Stimulated activated CD8-positive, alpha-beta memory T cell treated with anti-CD3 and anti-CD28 coated beads, Interleukin-2, amount 100 ng/mL, for 1 hour (primary cell): Measurements from ENCODE around the gene FAIM2.
"Not testable (repeated sequence)": the region's sequence is repeated elsewhere in the genome, so short reads cannot be mapped to it uniquely, and the experiment has no call there.

Source experiments
- DNase-seq, 2 donors: peaks; one replicate each; pipeline ENCODE4 v3.0.0-alpha.2; 2020; ENCODE audit warnings: low read depth in 2 of 2

FAIM2 gene

GRCh38 chr12:49879065-49879464 lies 24.6 kb downstream of the FAIM2 start:
- not testable (repeated sequence) for DNase-seq

- DNase-seq: no peak
Observed at GRCh38 chr12:49878021-49878420, 25.7 kb downstream of the FAIM2 start.

DNA sequence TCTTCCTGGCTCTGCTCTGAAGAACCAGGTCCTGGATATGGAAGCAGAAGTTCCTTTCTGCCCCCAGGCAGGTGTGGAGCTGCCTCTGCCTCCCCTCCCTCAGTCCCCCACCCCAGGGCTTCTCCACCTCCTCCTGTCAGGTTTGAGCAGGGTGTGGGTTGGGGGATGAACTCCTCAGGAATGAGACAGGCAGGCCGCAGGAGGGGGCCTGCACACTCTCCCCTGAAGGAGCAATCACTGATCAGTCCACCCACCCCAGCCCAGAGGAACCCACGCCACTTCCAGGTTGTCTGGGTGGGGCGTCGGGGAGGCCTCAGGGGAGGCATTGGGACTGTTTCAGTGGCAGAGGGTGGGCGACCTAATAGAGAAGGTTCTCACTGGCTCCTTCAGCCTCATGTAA lies 26.6 kb downstream of the FAIM2 start:
- no peak for DNase-seq

DNA sequence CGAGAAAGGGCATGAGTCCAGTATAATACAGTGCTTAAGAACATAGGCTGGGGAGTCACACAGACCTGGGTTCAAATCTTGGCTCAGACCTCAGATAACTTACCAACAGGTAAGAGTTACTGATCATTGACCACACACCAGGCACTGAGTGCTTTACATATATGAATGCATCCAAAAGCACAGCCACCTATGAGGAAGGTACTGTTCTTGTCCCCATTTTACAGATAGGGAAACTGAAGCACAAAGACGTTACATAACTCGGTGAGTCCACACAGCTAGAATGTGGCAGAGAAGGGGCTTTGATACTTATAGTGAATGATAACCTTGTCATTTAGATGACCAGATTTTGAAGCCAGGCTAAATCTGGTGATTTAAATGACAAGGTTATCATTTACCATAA lies 27.6 kb downstream of the FAIM2 start:
- no peak for DNase-seq

DNA sequence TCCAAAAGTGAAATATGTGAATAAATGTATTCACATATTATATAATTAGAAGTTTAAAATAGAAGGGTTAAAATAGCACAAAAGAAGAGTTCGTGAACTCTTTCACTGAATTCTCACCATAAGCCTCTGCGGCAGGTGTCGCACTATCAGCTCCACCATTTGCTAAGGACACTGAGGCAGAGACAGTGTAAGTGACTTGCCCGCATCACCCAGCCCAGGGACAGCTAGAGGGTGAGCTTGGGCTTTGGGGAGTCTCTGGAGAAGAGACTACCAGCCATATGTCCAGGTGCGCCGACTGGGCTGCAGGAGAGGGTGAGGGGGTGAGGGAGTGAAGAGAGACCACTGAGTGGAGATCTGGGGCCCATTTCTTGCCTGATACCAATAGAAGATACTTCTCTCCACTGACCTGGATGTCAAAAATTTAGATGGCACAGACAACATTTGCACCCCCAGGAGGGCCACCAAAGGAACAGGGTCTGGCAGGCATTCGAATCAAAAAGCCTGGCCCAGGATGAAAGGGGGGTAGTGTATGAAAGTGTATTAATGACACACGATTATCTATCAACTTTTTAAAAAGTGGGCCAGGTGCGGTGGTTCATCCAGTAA lies 28.5 kb downstream of the FAIM2 start:
- no peak for DNase-seq

DNA sequence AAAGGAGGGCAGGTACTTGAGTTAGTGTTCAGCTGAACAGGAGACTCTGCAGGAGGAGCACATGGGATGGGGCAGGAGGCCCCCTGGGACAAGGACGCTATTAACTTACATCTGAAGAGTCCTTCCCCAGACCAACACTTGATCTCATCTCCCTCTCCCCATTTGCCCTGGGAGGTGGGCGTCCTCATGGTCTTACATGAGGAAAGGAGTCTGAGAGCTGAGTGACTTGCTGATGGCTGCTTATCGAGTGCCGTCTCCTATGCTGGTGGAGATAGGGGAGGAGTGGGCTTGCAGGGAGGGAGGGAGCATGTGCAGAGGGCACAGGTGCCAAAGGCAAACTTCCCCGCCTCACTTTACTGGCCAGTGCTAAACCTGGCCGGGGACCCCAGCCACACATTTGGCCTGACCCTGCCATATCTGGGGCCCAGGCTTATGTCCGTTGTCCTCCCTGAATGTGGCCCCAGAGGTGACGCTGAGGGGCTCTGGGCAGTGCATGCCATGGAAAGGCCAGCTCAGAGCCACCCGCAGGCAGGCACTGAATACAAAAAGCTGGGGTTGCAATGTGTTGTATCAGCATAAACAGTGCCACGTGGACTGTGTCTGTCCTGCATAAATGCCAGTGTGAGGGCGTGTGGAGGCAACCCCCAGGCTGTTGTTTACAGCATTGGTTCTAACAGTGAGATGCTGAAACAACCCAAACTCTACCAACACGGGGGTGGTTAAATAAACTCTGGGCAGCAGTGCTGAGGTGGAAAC lies 29.4 kb downstream of the FAIM2 start:
- DNase-seq: no peak

GRCh38 chr12:49873361-49873934 lies 30.3 kb downstream of the FAIM2 start:
- DNase-seq: no peak

GRCh38 chr12:49872781-49873181 lies 30.9 kb downstream of the FAIM2 start:
- no peak for DNase-seq

DNA sequence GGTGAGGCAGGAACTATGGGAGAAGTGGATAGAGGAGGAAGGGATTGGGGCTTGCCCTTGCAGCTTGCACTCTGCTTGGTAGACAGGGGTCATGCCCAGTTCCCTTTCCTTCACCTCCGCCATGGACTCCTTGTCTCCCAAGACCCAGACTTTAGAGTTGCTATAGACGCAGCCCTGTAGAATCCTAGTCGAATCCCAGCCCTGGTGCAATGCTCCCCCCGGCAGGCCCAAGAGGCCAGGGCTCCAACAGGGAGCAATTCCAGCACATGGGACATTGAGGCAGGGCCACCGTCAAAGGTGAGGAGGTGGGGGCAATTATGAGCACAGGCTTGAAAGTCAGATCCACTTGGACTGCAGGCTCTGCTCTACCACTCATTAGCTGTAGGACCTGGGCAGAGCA lies 31.3 kb downstream of the FAIM2 start:
- no peak for DNase-seq

GRCh38 chr12:49871811-49872251 lies 31.9 kb downstream of the FAIM2 start:
- not testable (repeated sequence) for DNase-seq

- no peak for DNase-seq
Observed at GRCh38 chr12:49871263-49871561, 32.5 kb downstream of the FAIM2 start.

GRCh38 chr12:49870501-49871262 lies 33.0 kb downstream of the FAIM2 start:
- no peak for DNase-seq

DNA sequence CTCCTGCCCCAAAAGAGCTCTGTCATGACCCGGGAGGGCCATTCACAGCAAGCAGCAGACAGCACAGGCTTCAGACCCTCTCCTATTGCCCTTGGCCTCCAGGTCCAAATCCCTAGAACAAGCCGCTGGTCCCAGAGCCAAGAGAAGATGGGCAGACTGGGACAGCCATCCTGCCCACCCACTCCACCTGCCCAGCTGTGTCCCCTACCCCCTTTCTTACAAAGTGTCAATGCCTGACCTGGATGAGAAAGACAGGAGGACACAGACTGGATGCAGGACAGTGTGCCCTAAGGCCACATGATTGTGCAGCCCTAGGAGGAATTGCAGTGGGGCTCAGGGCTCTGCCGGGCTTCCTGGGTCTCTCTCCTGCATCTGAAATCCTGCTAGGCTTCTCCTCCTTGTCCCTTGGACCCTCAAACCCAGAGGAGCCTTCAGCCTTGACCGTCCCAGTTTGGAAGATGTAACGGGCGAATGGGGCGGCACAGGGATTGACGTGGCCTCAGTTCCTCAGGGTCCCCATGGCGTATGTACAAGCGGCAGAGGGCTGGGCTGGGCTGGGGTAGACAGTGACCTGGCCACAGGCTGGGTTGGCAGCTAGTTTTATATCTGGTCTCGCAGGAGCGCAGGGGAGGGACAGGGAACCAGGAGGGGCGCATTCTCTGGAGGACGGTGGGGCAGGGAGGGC lies 33.7 kb downstream of the FAIM2 start:
- DNase-seq: no peak

- DNase-seq: no peak
Observed at GRCh38 chr12:49868952-49869815, 34.5 kb downstream of the FAIM2 start.

DNA sequence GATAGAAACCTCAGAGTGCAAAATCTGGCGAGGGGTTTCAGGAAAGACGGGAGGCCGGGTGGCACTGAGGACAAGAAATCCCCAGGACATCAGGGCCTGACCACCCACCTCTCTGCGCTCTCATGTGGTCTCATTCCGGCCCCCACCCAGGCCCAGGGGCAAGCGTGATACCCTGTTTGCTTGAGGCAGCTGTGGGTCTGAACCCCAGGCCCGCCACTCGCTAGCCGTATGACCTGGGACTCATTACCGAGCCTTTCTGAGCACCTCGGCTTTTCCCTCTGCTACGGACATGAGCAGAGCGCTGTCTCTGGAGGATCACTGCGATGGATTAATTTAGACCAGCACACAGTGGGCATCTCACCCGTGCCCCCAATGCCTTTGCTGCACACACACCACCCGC lies 35.3 kb downstream of the FAIM2 start:
- DNase-seq: no peak

- no peak for DNase-seq
Observed at GRCh38 chr12:49867570-49868341, 35.9 kb downstream of the FAIM2 start.

DNA sequence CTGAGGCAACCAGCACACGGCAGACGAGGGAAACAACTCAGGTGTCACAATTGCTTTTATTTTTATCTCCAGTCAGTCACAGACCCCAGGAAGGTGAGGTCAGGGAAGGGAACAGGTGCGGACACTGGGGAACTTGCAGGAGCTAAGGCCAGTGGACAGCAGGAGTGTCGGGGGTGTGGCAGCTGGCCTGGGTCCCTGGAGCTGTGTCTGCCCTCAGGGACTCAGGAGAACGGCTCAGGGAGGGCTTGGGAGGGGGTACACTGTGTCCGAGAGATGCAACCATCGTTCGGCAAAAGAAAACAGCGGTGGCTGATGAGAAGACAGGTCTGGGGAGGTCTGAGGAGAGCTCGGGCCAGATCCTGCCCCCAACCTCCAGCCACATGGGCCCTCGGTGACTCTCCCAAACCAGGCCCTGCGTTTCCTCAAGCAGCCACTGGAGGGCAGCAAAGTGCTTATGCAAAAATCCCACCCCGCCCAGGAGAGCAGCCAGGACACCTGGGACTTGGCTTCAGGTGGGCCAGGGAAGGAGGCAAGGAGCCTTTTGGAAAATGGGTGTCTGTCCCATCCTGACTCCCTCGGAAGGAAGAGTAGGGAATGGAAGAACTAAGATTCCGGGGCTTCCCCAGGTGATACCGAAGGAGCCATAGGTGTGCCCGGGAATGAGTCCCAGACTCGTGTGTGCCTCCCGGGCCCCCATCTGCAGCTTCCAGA lies 36.7 kb downstream of the FAIM2 start:
- peak; percentile 47 to 55 for DNase-seq

DNA sequence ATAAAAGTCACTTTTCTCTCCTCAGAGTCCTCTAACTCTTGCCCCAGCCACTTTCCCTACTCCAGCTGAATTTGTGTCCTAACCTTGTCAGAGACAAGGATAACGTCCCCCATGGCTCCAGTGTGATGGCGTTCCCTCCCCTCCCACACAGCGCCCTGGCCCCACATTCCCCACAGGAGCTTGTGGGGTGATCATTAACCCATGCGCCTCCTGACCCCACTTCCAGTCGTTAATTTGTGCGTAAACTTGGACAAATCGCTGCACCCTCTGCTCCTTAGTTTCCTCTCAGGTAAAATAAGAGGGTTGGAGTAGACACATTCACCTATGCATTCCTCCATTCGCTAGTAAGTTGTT lies 37.9 kb downstream of the FAIM2 start:
- DNase-seq: no peak

DNA sequence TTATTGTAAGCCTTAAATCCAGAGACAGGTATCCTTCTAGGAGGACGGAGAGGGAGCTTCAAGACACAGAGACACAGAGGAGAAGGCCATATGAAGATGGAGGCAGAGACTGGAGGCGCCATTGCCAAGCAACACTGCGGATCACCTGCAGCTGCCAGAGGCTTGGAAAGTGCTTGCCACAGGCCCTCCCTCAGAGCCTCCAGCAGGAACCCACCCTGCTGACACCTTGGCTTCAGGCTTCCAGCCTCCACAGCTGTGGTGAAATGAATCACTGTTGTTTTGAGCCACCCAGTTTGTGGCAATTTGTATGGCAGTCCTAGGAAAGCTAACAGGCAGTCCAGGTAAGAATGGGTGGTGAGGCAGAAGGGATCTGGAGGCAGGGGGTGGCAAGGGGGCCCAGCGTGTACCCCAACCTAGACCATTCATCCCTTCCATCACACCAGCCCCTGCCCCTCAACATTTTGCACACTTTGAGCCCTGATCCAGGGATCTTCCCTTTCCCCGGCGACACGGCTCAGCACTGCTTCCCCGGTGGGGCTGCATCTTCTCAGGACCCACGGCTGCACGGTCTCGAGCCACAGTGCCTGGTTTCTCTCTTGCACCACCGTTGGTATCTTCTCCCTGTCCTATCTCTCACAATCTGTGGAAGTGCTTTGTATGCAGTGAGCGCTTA lies 38.5 kb downstream of the FAIM2 start:
- no peak for DNase-seq
